HG03575 (cell line): Measurements from ENCODE around the gene PALS1.

Source experiments
- ATAC-seq: cut with Tn5 transposase; IDR thresholded peaks from one replicate; pipeline ENCODE4 v1.9.1; 2021; ENCODE audit not compliant: unreplicated experiment, insufficient number of reproducible peaks, low FRiP score; ENCODE audit errors: extremely low read depth

PALS1 gene

GRCh38 chr14:67241411-67242167 is at the start of gene PALS1:
Gene PALS1, plus strand, starts transcription at chr14:67241435. Its CDS starts 37,736 bp downstream, at chr14:67279171.
- no peak for ATAC-seq

- ATAC-seq = no peak
These were observed 49.4 kb upstream of the PALS1 start for GRCh38 chr14:67191768-67192290.

- ATAC-seq = no peak
These were observed 48.9 kb upstream of the PALS1 start for GRCh38 chr14:67192366-67192765.

- ATAC-seq = no peak
These were observed 46.0 kb upstream of the PALS1 start for GRCh38 chr14:67195279-67195678.

- ATAC-seq = no peak
These were observed 42.2 kb upstream of the PALS1 start for GRCh38 chr14:67199016-67199415.

GRCh38 chr14:67207810-67208209 is 33.4 kb upstream of the PALS1 start:
- ATAC-seq = no peak

GRCh38 chr14:67218126-67218525 is 23.1 kb upstream of the PALS1 start:
- no peak for ATAC-seq

- ATAC-seq = no peak
These were observed 19.8 kb upstream of the PALS1 start for GRCh38 chr14:67221248-67221981.

GRCh38 chr14:67221982-67222328 is 19.3 kb upstream of the PALS1 start:
- ATAC-seq = no peak

- no peak for ATAC-seq
These were observed 15.7 kb upstream of the PALS1 start for GRCh38 chr14:67225523-67225922.

- no peak for ATAC-seq
These were observed 12.8 kb upstream of the PALS1 start for GRCh38 chr14:67228325-67228984.

- no peak for ATAC-seq
These were observed 9.2 kb upstream of the PALS1 start for GRCh38 chr14:67232066-67232465.

- no peak for ATAC-seq
These were observed 8.6 kb upstream of the PALS1 start for GRCh38 chr14:67232621-67233020.

GRCh38 chr14:67237591-67237990 is 3.6 kb upstream of the PALS1 start:
- ATAC-seq = no peak

GRCh38 chr14:67239582-67239981 is 1.7 kb upstream of the PALS1 start:
- ATAC-seq = no peak

GRCh38 chr14:67240168-67240932 is 885 bp upstream of the PALS1 start:
- no peak for ATAC-seq

GRCh38 chr14:67240978-67241410 is 241 bp upstream of the PALS1 start:
- ATAC-seq = peak; percentile 47

GRCh38 chr14:67242168-67242420 is 859 bp downstream of the PALS1 start:
- ATAC-seq = no peak

- no peak for ATAC-seq
These were observed 3.9 kb downstream of the PALS1 start for GRCh38 chr14:67245104-67245503.
